Endometrial microvascular endothelial cells (primary cell): ENCODE measurements around the gene DOCK3. TPM values are rescaled to one million over a fixed set of nuclear protein-coding genes. Genes with fewer than 3 reads are reported as not detected.
"Not testable (repeated sequence)": the region's sequence is repeated elsewhere in the genome, so short reads cannot be mapped to it uniquely, and the experiment has no call there.

Experiments
- in situ Hi-C: cut with HindIII; loops from 2 replicates; pipeline ENCODE4 v1.10.0; 2017; ENCODE audit warnings: low sequenced_read_pairs, low pct_unique_long_range_greater_than_20kb; ENCODE audit errors: inconsistent ontology term
- total RNA-seq: library from RNA; depleted of rRNA; stranded (reverse); fragments of >200 nt; gene quantifications from one replicate; pipeline ENCODE4 v1.2.3, GENCODE V29; 2015; ENCODE audit errors: inconsistent ontology term

DOCK3 gene
- total RNA-seq, 1 donor from 2014 or later: not detected

DNA sequence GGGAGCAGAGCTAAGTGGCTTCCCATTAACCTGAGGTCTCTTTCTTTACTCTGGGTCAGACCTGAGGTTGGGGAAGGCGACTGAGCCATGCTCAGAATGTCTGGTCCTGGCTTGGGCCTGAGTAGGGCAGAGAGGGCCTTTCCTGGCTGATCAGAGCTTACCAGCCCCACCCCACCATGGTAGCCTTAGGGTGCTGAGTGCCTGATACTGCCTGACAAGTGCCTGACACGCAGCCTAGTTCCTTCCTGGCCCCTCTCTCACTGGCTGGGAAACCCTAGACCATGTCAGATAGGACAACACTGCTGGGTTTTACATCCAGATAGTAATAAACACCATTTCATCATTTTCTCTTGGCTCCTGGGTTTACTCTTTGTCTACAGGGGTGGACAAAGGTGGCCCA, 25.8 kb upstream of the DOCK3 start:
- in situ Hi-C loops: no loop called here

DNA sequence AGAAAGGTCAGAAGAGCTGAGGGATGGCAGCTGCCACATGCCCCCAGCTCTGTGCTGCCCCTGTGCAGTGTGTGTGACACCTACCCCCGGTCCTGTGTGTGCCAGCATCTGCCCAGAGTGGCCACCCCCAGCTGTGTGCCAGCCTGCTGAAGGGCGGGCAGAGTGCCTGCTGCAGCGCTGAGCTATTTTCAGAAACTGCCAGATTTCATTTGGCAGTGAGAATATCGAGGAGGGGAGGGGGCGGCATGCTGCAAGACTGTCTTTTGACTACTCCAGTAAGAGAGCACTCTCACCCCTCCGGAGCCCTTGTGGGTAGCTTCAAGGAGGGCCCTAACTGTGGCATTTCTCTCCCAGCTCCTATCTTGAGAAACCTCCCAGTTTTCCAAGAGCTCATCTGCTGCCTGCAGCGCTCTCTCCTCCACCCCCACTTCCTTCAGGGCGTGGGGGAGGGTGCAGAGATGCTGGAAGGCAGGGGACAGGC, 25.2 kb upstream of the DOCK3 start:
- in situ Hi-C loops: no loop called here

DNA sequence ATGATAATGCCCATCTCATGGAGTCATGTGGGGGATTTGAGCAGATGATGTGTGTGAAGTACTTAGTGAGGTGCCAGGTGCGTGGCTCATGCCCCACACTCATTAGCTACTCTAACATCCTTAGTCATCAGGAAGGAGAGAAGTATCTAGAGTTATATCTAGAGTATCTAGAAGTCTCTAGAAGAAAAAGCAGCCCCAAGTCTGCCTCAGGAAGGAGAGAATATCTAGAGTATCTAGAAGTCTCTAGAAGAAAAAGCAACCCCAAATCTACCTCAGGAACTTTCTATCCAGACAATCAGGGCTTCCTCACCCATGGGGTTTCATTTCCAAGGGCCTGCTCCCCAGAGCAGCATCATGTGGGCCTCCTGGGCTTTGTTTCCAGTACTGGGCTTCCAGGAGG, 24.7 kb upstream of the DOCK3 start:
- in situ Hi-C loops: no loop called here

DNA sequence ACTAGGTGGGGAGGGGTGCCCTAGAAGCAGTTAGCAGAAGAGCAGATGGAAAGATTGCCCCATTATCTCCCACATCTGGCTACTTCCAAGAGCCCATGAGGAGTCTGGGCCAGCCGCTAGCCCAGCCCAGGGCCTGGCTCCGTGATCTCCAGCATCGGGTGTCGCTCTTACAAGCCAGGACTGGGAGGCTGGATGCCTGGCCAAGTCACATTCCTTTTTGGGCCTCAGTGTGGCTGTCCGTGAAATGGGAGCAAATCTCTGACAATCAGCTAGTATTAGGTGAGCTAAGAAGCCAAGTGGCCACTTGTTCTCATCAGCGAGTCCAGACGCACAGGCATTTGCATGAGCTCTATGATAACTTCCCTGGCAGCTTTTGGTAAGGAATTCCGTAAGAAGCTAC, 23.3 kb upstream of the DOCK3 start:
- in situ Hi-C loops: no loop called here

DNA sequence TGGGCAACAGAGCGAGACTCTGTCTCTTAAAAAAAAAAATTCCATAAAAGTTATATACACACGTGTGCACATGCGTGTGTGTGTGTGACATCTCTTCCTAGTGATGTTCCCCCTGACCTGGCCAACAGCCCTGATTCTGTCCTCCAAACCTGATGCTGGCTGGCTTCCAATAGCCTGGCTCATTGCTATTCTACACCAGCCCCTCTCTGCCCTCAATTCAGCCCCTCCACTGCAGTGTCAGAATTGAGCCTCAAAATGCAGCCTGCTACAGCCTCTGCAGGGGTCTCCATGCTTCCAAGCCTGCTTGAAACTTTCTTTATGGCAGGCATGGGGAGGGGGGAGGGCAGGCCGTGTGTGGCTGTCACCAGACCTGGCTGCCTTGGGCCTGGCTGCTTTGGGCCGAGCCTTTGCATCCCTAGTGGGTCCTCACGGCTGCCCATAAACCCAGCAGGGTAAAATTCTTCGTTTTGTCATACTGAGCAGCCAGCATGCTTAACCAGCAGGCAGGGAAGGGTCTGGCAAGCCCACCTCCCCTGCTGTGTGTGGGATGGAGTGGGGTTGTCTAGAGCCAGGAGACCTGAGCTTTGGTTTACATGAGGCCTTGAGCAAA, 22.7 kb upstream of the DOCK3 start:
- in situ Hi-C loops: no loop called here

DNA sequence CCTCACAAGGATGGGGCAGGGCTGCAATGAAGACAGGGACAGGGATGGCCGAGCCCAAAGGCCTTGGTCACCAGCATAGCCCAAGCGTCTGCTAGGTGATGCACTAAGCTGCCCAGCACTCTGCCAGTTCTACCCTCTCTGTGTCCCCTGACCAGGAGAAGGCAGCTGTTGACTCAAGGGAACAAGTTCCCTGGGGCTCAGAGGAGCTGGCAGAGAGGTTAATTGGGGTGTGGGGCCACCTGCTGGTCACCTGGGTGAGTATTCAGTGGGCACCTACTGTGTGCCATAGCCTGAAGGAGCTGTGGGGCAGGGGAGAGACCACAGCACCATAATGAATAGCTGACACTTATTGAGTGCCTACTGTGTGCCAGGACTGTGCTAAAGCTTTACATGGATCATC, 22.0 kb upstream of the DOCK3 start:
- in situ Hi-C loops: no loop called here

DNA sequence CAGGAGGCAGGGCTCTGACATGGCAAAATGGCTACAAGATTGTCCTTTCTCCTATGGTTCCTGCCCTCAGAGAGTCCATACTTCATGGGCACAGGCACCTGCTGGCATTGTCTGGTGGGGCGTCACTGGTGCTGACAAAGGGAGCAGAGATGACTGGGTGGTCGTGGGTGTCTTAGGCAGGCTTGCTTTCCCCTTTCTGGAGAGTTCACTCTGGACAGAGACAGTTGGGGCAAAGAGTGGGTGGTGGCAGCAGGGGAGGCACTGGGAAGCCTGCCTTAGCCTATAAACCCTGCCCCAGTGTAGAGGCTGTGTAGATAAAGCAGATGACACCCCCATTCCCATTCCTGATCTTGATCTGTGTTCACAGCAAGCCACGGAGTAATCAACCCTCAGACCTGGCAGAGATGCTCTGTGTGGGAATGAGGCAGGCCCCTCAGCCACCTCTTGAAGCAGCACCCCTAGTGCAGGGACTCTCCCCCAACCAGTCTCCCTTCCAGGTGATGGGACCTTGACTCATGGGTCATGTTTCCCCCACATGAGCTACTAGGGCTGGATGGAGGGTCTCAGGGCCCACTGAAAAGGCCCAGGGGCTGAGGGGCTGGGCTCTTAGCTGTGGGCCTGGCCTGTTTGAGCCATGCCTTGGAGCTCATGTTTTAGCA, 20.7 kb upstream of the DOCK3 start:
- in situ Hi-C loops: no loop called here

DNA sequence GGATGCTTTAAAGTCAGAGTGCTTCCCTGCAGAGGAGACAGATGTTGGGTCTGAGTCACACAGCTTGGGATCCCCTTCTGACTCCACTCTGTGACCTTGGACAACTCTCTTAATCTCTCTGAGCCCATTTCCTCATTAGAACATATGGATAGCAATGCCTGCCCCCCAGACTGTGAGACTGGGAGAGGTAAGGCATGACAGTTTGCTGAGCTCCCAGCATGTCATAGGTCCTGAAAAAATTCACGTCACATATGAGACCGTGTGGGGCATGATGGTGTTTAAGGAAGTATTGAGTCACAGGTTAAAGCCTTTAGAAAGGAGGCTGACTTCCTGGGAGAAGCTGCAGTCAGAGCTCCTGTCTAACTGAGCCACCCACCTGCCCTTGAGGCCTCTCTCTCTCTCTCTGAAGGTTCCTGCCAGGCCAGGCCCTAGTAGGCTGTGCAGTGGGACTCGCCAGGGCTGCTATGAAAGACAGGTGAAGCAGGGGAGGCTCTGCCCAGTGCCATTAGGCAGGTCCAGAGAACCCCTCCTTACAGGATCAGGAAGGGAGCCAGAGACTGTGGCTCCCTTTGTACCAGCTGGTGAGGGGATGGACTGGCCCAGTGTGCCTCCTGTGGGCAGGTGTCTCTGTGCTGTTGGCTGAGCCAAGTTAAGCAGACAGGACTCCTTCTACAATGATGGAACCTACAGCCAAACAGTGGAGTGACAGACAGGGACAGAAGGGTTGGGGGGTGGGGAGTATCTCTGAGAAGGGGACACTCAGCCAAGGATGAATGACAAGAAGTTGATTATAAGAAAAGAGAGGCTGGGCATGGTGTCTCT, 19.5 kb upstream of the DOCK3 start:
- in situ Hi-C loops: no loop called here

DNA sequence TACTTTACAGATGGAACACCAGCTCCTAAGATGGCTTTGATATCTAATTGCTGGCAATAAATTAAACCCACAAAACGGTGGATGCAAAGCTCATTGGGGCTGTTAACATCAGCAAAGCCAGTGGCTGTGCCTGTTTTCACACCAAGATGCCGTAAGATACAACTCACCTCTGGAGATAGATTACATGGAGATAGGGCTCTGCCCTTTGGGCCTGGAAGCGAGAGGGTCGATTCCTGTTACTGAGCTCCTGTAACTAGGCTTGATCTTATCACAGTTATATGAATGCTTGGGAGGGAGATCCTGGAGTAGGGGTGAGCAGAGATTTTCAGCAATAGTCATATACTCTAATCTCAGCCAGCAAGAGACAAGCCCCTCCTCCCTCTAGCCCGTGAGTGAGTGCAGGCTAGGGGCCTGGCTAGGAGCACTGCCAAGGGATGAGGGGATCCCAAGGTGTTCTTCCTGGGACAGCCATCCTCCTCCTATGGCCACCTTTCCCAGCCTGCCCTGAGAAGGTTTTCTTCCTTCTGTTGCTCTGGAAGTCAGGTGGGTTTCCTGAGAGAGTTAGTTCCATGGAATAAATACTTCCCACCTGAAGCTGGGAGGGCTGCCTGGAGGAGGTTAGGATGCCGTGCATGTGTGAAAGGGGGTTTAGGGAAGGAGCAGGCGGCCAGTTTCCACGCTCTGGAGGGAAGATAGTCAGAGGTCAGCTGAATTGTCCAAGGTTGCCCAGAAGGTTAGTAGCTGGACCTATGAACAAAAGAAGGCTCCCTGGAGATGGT, 18.1 kb upstream of the DOCK3 start:
- in situ Hi-C loops: no loop called here

DNA sequence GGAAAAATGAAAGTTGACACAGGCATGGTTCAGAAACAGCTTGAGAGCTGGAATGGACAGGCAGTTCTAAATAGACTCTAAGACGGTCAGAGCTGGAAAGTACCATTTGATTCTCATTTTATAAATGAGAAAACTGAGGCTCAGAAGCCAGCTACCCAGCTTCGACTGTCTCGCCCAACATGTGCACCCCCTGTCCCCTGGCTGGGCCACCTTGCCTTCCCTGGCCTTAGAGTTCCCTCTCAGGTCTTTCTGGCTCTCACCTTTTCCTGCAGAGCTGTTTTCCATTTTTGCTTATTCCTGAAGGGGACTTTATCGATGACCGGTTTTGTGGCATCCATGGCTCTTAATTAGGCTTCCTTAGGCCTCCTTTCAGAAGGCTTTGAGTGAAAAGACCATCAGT, 17.3 kb upstream of the DOCK3 start:
- in situ Hi-C loops: no loop called here

DNA sequence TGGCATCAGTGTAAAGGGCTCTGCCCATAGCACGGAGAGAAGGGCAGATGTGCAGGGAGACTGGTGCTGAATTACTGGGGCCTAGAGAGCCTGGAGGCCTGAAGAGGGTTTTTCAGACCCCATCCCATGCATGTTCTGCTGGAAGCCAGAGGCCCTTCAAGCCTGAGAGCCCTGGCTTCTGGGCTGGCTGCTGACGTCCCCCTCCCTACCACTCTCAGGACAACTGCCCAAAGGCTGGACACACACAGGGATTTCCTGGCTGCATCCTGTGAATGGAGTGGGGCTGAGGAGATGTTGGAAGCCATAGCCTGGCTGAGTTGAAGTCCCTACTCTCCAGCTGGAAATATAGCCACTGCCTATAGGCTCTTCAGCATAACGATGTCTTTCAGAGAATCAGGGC, 16.9 kb upstream of the DOCK3 start:
- in situ Hi-C loops: no loop called here

DNA sequence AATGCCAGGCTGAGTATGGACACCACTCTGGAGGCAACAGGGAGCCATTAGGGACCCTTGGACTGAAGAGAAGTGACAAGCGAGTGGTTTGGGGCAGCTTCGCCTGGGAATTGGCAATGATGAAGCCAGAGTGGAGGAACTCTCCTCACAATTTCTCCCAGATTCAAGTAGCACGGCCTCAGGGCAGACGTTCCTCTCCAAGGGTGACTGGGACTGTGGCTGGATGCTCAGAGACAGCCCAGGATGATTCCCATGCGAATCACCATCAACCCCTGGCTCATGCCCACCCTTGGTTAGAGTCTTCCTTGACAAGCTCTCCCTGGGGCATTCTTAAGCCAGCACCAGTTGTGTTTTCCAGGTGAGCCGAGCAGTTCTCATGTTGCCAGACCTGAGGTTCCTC, 16.3 kb upstream of the DOCK3 start:
- in situ Hi-C loops: no loop called here

DNA sequence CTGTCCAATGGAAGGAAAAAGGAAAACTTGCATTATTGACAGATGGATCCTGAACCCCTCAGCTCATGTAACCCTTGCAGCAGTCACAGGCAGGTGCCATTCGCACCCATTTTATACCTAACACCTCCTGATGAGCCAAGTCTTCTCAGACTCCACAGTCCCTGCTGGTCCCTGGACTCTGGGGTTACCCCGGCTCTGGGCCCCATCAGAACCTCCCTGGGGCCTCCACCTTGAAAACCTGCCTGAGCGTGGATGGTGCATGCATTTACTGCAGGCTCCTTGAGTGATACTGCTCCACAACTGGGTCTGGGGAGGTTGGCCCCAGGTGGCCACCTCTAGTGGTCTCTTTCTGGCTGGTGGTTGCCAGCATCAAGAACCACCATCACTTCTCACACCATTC, 15.9 kb upstream of the DOCK3 start:
- in situ Hi-C loops: no loop called here

DNA sequence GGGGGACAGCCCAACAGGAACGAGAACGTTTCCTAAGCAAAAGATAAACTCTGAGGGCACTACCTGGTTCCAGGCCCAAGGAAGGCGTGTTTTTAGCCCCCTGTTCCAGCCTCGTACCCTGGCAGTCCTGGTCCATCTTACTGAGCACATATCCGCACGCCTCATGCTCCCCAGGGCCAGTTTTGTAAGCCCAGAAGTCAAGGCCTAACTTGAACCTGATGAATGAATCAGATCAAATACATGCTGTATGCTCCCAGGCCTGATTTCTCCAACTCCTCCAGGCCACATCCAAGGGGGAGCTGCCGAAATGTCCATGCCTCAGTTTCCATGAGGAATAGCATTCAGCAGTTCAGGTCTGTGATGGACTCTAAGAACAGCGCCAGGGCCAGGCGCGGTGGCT, 14.3 kb upstream of the DOCK3 start:
- in situ Hi-C loops: no loop called here

DNA sequence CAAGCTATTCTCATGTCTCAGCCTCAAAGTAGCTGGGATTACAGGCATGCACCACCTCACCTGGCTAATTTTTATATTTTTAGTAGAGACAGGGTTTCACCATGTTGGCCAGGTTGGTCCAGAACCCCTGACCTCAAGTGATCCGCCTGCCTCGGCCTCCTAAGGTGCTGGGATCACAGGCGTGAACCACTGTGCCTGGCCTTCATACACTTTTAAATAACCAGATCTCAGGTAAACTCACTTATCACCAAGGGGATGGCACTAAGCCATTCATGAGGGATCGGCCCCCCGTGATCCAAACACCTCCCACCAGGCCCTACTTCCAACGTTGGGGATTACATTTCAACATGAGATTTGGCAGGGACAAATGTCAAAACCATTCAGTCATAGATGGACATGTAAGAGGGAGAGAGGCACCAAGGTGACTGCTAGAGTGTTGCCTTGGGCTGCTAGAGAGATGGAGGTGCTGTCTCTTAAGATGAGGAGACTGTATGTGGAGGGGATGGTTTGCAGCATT, 13.3 kb upstream of the DOCK3 start:
- in situ Hi-C loops: no loop called here

DNA sequence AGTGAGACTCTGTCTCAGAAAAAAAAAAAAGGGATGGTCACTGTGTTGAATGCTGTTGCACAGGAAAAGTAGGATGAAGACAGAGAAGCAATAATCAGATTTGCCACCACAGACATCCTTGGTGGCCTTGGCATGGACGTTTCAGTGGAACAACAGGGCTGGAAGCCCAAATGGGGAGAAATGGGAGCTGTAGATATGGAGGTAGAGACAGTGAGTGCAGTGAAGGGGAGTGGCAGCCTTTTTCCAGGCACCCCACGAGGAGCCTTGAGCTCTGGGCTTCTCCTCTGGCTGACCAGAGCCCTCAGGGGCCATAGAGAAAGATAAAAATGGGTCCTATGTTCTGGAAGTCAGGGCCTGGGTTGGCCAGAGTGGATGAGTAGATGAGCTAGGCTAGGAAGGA, 12.3 kb upstream of the DOCK3 start:
- in situ Hi-C loops: no loop called here

DNA sequence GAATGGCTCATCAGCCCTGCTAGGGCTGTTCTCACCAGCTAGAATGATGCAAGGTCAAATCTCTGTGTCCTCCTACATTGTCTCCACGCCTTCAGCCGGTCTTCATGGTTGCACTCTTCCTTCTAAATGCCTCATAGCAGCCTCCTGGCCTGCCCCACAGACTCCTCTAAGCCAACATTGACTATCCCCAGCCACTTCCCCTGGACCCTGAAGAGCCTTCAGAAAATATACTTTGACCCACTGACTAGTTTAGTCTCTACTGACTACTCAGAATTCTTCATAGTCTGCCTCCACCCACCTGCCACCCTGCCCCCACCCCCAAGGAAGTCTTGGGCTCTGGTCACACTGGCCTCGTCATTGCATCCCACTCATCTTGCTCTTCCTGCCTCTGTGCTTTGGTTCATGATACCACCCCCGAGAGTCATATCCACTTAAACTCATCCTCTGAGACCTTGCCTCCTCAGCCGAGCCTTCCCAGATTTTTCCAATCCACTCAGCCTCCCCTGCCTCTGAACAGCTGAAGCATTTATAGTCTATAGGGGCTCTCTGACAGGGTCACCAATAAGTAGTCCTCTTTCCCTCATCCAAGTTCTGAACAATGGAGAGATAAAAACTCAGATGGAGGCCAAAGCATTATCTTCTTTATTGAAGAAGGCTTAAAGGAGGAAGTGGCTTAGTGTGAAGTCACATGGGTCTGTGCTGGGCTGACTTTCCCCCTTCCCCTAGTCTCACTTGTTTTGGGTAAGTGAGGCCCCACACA, 9.5 kb upstream of the DOCK3 start:
- in situ Hi-C loops: no loop called here

DNA sequence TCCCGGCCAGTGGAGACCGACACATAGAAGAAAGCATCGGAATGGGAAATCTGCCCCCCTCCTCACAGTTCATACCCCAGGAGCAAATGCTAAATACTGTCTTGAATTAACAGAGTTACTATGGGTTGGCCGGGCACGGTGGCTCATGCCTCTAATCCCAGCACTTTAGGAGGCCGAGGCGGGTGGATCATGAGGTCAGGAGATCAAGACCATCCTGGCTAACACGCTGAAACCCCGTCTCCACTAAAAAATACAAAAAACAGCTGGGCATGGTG, 8.9 kb upstream of the DOCK3 start:
- in situ Hi-C loops: not testable (repeated sequence)

DNA sequence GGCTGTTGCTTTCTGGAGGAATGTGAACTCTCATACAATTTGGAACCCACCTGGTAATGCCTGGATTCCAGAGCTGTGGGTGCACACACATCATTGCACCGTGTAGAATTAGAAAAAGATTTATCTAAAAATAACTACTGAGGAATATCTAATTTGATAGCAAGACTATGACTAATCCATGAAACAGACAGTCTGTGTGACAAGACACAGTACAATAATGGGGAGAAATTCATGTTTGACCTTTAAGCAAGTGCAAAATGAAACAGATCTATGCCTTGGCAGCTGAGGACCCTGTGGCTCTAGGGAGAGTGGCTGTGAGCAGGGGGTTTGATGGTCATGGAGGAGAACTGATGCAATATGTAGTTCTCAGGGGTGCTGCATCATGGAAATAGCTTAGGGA, 7.9 kb upstream of the DOCK3 start:
- in situ Hi-C loops: no loop called here
